ES-I3 (cell line): Measurements from ENCODE around the gene AVPI1.

Experiments
- H3K36me3 ChIP-seq: 2 replicates; pipeline ENCODE4 v1.6.1; 2013; ENCODE audit warnings: mild to moderate bottlenecking, low read length, control low read depth, moderate library complexity; ENCODE audit not compliant: insufficient read depth
- H3K4me1 ChIP-seq: 2 replicates; pipeline ENCODE4 v1.6.1; 2013; ENCODE audit warnings: mild to moderate bottlenecking, control low read depth, low read length; ENCODE audit not compliant: insufficient read depth
- H3K9ac ChIP-seq: 2 replicates; pipeline ENCODE4 v1.6.1; 2013; ENCODE audit warnings: low read depth, mild to moderate bottlenecking, low read length, moderate library complexity
- H3K9me3 ChIP-seq: 2 replicates; pipeline ENCODE4 v1.6.1; 2013; ENCODE audit warnings: mild to moderate bottlenecking, low read length, moderate library complexity; ENCODE audit not compliant: control insufficient read depth, insufficient read depth

AVPI1 gene

GRCh38 chr10:97627731-97628130 lies 59.3 kb downstream of the AVPI1 start:
- Histone ChIP-seq H3K36me3 (no peaks in the 10 kb centered on the region), H3K9me3 (no peaks in the 10 kb centered on the region), H3K9ac (no peak overlapping the region), H3K4me1 (no peaks in the 10 kb centered on the region)
